Smooth muscle cell (in vitro differentiated cells): ENCODE data around the gene ITGA2. TPM values are rescaled to one million over a fixed set of nuclear protein-coding genes. Genes with fewer than 3 reads are reported as not detected.

Experiments
- DNase-seq: peaks from one replicate; lab custom pipeline; 2025; ENCODE audit not compliant: unreplicated experiment; lab: John Stamatoyannopoulos, UW
- H2AFZ ChIP-seq: fragments of 200-600 bp; sonication (generic); 2 replicates; pipeline ENCODE4 v1.6.0; 2016; ENCODE audit warnings: antibody characterized with exemption, low read depth, mild to moderate bottlenecking
- H3F3A ChIP-seq: fragments of 200-600 bp; sonication (generic); 2 replicates; pipeline ENCODE4 v1.6.0; 2017; ENCODE audit warnings: antibody characterized with exemption, low read depth
- H3K27ac ChIP-seq: fragments of 200-600 bp; sonication (generic); 2 replicates; pipeline ENCODE4 v1.5.1; 2016; ENCODE audit warnings: low read depth, mild to moderate bottlenecking
- H3K27me3 ChIP-seq: fragments of 200-600 bp; sonication (generic); 2 replicates; pipeline ENCODE4 v1.6.1; 2016; ENCODE audit warnings: low read depth, mild to moderate bottlenecking
- H3K36me3 ChIP-seq: fragments of 200-600 bp; sonication (generic); 2 replicates; pipeline ENCODE4 v1.5.1; 2016; ENCODE audit warnings: low read depth
- H3K4me1 ChIP-seq: fragments of 200-600 bp; sonication (generic); 2 replicates; pipeline ENCODE4 v1.5.1; 2016; ENCODE audit warnings: low read depth
- H3K4me2 ChIP-seq: fragments of 200-600 bp; sonication (generic); 2 replicates; pipeline ENCODE4 v1.6.0; 2016; ENCODE audit warnings: mild to moderate bottlenecking
- H3K4me3 ChIP-seq: fragments of 200-600 bp; sonication (generic); 2 replicates; pipeline ENCODE4 v1.5.1; 2016; ENCODE audit warnings: mild to moderate bottlenecking
- H3K79me2 ChIP-seq: fragments of 200-600 bp; sonication (generic); 2 replicates; pipeline ENCODE4 v1.6.0; 2016; ENCODE audit warnings: low read depth, mild to moderate bottlenecking
- H3K9ac ChIP-seq: fragments of 200-600 bp; sonication (generic); 2 replicates; pipeline ENCODE4 v1.6.0; 2016; ENCODE audit warnings: low read depth
- H3K9me3 ChIP-seq: fragments of 200-600 bp; sonication (generic); replicated peaks from 2 replicates; pipeline ENCODE4 v1.5.1; 2016; ENCODE audit warnings: low read depth
- H4K20me1 ChIP-seq: fragments of 200-600 bp; sonication (generic); 2 replicates; pipeline ENCODE4 v1.6.0; 2016; ENCODE audit warnings: low read depth
- WGBS: methylation state at CpG from one replicate; pipeline ENCODE4 v1.1.7; 2016; ENCODE audit warnings: low lambda C conversion rate; 5-methylcytosine and 5-hydroxymethylcytosine counted together
- polyA plus RNA-seq: library from polyadenylated mRNA; unstranded; fragments of >200 nt; fragmentation: Nextera tagmentation; extraction: Ambion mirVana; gene quantifications from 2 replicates; pipeline ENCODE4 v1.2.1, GENCODE V29; 2016
- total RNA-seq: library from RNA; depleted of rRNA; stranded (reverse); fragments of >200 nt; gene quantifications from 2 replicates; pipeline ENCODE4 v1.2.3, GENCODE V29; 2014
- TF ChIP-seq, protein P1 (sequence below): fragments of 200-600 bp; sonication (generic); IDR thresholded peaks from 2 replicates; pipeline ENCODE4 v1.5.1; 2017; ENCODE audit warnings: borderline replicate concordance, mild to moderate bottlenecking, antibody characterized with exemption; ENCODE audit not compliant: insufficient read depth, poor library complexity, severe bottlenecking

ITGA2 gene
- total and polyA plus RNA-seq, 2 experiments from 2014 or later: 1.5 to 19.2 TPM

DNA sequence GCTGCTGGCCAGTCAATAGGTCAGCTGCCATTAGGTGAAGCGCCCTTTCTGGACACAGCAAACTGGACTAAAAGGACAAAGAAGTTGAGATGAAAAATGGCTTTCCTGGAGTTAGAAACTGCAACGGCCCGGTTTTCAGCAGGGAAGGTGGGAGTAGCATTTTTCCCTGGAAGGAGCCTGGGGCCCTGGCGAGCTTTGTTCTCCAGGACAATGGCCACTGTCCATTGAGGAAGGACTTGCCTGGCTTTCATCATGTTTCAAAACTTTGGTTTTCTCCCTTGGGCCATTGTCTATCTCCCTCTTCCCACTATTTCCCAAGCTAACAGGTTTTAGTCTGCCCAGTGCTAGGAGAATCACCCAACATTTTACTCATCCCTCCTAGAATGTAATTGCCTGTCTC, 64.2 kb downstream of the ITGA2 start:
- WGBS: 77% methylated on average over 4 of the region's 4 CpGs
- no peak for DNase-seq
- no peak overlapping the region for H3K4me2 ChIP-seq
- H3K27ac ChIP-seq: no peak overlapping the region
- H3K4me1 ChIP-seq: peaks cover 5% of the 10 kb centered on the region
- H3K36me3 ChIP-seq: no peaks in the 10 kb centered on the region
- H2AFZ ChIP-seq: no peak overlapping the region
- no peaks in the 10 kb centered on the region for H4K20me1 ChIP-seq
- H3K27me3 ChIP-seq: no peaks in the 10 kb centered on the region
- no peak overlapping the region for H3K9ac ChIP-seq
- no peaks in the 10 kb centered on the region for H3K9me3 ChIP-seq
- H3K79me2 ChIP-seq: no peaks in the 10 kb centered on the region
- TF ChIP-seq, protein P1, sequence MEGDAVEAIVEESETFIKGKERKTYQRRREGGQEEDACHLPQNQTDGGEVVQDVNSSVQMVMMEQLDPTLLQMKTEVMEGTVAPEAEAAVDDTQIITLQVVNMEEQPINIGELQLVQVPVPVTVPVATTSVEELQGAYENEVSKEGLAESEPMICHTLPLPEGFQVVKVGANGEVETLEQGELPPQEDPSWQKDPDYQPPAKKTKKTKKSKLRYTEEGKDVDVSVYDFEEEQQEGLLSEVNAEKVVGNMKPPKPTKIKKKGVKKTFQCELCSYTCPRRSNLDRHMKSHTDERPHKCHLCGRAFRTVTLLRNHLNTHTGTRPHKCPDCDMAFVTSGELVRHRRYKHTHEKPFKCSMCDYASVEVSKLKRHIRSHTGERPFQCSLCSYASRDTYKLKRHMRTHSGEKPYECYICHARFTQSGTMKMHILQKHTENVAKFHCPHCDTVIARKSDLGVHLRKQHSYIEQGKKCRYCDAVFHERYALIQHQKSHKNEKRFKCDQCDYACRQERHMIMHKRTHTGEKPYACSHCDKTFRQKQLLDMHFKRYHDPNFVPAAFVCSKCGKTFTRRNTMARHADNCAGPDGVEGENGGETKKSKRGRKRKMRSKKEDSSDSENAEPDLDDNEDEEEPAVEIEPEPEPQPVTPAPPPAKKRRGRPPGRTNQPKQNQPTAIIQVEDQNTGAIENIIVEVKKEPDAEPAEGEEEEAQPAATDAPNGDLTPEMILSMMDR: no peak
- no peak overlapping the region for H3K4me3 ChIP-seq
- no peaks in the 10 kb centered on the region for H3F3A ChIP-seq

DNA sequence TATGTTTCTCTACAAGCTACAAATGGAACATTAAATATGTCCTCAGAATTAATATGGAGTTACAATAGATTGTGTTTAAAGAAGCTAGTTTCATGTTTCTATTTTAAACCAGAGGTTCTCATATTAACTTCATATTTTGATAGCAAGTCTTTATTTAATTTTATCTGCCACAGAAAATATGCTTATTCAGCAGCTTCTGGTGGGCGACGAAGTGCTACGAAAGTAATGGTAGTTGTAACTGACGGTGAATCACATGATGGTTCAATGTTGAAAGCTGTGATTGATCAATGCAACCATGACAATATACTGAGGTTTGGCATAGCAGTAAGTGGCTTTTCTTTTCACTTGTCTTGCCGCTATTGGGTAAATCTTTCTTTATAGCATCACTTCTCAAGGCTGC, 66.2 kb downstream of the ITGA2 start:
- Histone ChIP-seq H3F3A (no peaks in the 10 kb centered on the region), H3K36me3 (no peaks in the 10 kb centered on the region), H3K9ac (no peak overlapping the region), H4K20me1 (no peaks in the 10 kb centered on the region), H3K9me3 (no peaks in the 10 kb centered on the region), H3K27me3 (no peaks in the 10 kb centered on the region), H3K4me3 (no peak overlapping the region), H3K4me2 (no peak overlapping the region), H3K79me2 (no peaks in the 10 kb centered on the region), H3K4me1 (peaks cover 5% of the 10 kb centered on the region), H2AFZ (no peak overlapping the region), H3K27ac (no peak overlapping the region)
- WGBS: 78% methylated on average over 5 of the region's 5 CpGs
- TF ChIP-seq, protein P1: no peak
- DNase-seq: no peak

DNA sequence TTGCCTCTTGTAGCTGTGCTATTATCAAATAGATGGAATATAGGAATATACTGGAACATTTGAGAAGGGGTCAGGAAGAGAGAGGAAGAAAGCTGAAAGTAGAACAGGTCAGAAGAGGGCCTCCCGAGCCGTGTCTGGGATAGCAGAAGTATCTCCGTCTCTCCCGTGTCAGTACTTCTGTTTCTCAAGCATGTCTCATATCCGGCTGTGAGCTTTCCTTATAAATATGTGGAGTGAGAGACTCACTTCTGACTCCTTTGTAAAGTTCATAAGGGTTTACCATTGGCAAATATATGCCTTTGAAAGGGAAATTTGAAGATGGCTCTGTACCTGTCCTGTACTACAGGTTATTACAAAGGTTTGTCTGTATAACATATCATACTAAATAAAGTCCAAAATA, 70.1 kb downstream of the ITGA2 start:
- no peaks in the 10 kb centered on the region for H3K9me3 ChIP-seq
- H3K9ac ChIP-seq: no peak overlapping the region
- WGBS: 98% methylated on average over 5 of the region's 5 CpGs
- H2AFZ ChIP-seq: no peak overlapping the region
- no peak overlapping the region for H3K4me2 ChIP-seq
- TF ChIP-seq, protein P1: no peak
- H3K27ac ChIP-seq: no peak overlapping the region
- no peaks in the 10 kb centered on the region for H3K4me1 ChIP-seq
- H3K27me3 ChIP-seq: no peaks in the 10 kb centered on the region
- no peaks in the 10 kb centered on the region for H3F3A ChIP-seq
- H3K36me3 ChIP-seq: no peaks in the 10 kb centered on the region
- DNase-seq: no peak
- H3K79me2 ChIP-seq: no peaks in the 10 kb centered on the region
- no peaks in the 10 kb centered on the region for H4K20me1 ChIP-seq
- H3K4me3 ChIP-seq: no peak overlapping the region

DNA sequence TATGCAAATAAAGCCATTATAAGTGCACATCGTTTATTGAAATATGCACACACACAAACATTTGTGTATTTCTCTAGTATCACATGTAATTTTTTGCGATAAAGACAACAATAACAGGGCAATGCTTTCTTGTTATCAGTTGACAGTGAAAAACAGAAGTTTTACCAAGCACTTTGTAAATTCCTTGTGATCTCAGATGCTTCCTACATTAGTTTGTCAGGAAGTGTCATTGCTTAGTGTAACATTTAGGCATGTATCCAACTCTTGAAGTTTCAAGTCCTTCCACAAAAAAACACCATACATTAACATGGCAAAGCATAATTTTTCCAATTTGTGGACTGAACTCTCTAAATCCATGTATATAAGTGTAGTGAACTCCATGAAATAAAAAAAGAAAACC, 74.0 kb downstream of the ITGA2 start:
- H3K9me3 ChIP-seq: no peaks in the 10 kb centered on the region
- no peak overlapping the region for H3K4me3 ChIP-seq
- TF ChIP-seq, protein P1: no peak
- H3K27ac ChIP-seq: no peak overlapping the region
- no peaks in the 10 kb centered on the region for H3F3A ChIP-seq
- H3K27me3 ChIP-seq: no peaks in the 10 kb centered on the region
- peak overlapping the region; percentile 3 for H3K4me2 ChIP-seq
- DNase-seq: no peak
- H3K36me3 ChIP-seq: no peaks in the 10 kb centered on the region
- WGBS: 88% methylated on average over 2 of the region's 2 CpGs
- no peak overlapping the region for H3K9ac ChIP-seq
- H2AFZ ChIP-seq: no peak overlapping the region
- H4K20me1 ChIP-seq: no peaks in the 10 kb centered on the region
- H3K4me1 ChIP-seq: no peaks in the 10 kb centered on the region
- no peaks in the 10 kb centered on the region for H3K79me2 ChIP-seq
